GM18517 (cell line): ENCODE data around the gene BIRC6.
"Not testable (repeated sequence)": the region's sequence is repeated elsewhere in the genome, so short reads cannot be mapped to it uniquely, and the experiment has no call there.

Experiments
- ATAC-seq: cut with Tn5 transposase; IDR thresholded peaks from one replicate; pipeline ENCODE4 v1.9.1; 2021; ENCODE audit warnings: mild to moderate bottlenecking, moderate library complexity; ENCODE audit not compliant: unreplicated experiment

BIRC6 gene

DNA sequence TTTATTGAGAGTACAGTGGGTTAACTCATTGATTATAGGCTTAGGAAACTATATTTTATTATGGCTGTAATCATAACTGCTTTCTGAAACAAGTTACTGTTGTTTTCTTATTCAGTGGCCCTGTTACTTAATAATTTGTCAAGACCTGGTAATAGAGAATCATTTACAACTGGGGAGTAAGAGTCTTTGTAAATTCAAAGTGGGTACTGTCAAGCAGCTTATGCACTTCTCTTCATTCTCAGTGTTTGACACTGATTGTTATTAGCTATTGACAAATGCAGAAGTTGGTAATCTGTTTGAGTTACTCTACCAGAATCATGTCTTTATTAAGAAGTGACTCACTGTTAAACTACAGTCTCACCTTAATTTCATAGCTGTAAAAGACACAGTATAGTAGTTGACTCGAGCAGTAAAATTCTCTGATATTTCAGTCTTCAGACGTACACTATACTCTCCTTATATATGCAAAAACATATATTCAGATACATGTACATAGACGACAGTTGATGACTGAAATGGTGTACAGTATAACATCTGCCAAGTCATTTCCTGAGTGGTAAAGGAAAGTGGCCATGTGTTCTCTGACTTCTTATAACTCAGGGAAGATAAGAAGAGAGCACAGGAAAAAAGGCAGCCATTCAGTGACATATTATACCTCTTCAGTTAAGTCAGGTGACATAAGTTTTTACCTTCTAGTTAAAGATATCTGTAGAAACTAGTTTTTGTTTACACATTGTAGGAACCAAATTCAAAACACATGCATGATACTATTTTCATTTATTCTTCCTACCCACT lies 235.0 kb downstream of the BIRC6 start:
- no peak for ATAC-seq

DNA sequence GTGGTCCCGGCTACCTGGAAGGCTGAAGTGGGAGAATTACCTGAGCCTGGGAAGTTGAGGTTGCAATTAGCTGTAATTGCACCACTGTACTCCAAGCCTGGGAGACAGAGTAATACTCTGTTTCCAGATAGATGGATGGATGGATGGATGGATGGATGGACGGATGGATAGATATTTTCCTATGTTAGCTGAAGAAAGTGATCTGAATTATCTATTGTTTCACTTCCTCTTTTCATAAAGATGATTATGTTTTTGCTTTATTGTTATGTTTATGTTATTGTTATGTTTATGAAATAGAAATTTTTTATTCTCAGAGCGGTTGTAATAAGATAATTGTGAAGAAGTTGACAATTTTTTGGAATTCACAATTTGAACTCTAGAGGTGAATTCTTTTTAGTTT lies 237.8 kb downstream of the BIRC6 start:
- no peak for ATAC-seq

DNA sequence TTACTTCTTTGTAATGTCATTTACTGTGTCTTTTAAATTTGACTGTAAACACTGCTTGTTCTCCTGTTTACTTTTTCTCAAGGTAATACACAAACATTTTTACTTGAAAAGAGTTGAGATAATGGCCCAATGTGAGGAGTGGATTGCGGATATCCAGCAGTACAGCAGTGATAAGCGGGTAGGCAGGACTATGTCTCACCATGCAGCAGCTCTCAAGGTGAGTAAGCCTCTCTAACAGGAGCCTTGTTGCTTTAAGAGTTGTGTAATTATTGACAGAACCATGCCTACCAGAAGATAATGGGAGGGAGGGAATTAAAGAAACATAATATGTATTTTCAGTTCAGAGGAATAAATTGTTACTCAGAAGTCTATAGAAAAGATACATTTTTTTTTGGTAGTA lies 254.5 kb downstream of the BIRC6 start:
- no peak for ATAC-seq

DNA sequence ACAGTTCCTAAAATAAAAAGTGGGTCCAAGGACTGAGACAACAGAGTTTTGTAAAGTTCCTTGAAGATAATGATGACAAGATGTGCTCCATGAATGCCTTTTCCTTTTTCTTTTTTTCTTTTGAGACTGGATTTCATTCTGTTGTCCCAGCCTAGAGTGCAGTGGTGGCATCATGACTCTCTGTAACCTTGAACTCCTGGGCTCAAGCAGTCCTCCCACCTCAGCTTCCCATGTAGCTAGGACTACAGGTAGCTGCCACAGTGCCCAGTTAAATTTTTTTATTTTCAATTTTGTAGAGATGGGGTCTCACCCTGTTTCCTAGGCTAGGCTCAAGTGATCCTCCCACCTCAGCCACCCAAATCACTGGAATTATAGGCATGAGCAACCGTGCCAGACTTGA lies 254.9 kb downstream of the BIRC6 start:
- ATAC-seq: no peak

DNA sequence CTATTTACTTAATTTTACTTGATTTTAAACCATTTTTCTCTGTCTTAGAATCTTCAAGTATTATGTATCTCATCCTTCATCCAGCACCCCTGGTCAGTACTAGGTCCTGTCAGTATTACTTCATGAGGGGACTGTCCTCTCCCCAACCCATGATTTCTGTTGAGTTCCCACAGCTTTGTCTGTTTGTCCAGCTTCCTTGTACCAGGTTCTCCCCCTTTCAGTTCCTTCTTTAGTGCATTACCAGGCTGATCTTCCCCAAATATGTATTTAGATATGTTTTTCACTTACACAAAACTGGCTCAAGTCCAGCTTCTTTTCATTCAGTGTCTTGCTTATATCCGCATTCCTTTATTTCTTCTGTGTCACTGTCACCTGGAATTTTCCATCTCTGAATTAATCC lies 257.3 kb downstream of the BIRC6 start:
- no peak for ATAC-seq

DNA sequence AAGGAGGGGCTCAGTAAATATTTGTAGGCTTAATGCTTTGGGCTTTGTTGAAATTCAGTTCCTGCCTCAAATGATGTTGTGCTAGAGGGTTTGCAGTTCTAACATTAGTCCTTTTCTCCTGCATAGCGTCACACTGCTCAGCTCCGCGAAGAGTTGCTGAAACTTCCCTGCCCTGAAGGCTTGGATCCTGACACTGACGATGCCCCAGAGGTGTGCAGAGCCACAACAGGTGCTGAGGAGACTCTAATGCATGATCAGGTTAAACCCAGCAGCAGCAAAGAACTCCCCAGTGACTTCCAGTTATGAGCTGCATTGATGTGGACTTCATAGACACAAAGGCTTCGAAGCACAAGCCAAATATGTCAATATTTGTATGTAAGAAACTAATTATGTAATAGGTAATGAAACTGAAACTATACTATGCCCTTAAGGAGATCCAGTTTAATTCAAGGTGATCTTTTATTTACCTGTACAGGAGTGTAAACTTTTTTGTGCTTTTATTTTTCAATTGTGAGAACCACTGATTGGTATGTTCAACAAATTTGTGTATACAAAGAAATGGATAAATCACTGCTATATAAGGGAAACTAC lies 260.9 kb downstream of the BIRC6 start:
- ATAC-seq: no peak

DNA sequence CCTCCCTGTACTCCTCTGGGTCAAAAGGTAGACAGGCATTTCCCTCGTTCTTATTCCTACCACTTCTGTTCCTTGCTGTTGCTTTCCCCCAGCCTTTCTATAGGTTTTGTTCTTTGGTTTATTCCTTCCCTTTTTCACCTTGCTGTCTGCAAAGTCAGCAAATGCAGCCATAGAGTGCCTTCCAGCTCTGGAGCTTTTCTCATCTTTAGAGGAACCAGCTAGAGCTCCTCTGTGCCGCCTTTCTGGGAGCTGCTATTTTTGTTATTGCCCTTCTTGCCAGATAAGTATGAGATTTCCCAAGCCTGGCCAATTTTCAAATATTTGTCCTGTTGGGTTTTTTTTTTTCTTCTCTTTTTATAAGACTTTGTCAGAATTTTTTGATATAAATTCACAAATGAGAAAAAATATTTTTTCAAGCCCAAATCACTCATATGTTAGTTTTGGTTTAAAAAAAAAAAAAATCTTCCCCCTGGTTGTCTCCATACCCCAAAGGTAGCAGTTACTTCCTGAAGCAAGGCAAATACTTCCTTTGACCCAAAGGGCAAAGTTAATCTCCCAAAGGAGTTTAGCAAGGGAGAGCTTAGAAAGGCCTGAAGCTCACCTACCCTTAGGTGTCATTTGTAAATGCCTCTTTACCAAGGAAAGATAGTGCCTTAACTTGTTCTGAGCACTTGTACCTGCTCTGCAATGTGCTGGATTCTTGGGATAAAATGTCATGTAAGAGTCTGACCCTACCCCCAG lies 265.9 kb downstream of the BIRC6 start:
- ATAC-seq: no peak

DNA sequence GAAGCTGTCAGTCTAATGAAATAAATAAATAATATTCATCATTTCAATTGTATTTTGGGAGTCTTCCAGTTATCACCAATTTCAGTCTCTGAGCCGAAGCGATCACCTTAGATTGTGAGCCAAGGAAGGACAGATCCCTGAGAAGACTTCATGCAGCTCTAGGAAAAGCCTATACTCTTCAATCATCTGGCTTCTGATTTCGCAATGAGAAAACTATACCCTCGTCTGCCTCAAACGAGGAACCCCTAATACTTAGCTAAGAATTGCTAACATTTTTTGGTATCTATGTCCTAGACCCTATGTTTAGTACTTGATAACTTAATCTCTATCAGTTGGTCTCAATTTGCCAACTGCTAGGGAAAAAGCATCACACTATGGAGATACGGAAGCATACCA lies 266.5 kb downstream of the BIRC6 start:
- ATAC-seq: no peak

DNA sequence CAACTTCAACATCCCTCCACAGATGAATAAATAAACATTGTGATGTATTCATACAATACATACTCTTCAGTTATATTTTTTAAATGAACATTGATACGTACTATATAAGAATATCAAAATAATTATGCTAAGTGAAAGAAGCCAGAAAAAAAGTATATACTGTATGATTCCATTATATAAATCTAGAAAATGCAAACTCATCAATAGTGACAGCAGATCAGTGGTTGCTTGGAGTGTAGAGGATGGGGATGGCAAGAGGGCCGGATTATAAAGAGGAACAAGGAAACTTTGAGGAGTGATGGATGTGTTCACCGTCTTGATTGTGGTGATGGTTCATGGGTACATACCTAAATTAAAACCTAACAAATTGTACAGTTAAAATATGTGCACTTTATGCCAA lies 268.0 kb downstream of the BIRC6 start:
- ATAC-seq: no peak

DNA sequence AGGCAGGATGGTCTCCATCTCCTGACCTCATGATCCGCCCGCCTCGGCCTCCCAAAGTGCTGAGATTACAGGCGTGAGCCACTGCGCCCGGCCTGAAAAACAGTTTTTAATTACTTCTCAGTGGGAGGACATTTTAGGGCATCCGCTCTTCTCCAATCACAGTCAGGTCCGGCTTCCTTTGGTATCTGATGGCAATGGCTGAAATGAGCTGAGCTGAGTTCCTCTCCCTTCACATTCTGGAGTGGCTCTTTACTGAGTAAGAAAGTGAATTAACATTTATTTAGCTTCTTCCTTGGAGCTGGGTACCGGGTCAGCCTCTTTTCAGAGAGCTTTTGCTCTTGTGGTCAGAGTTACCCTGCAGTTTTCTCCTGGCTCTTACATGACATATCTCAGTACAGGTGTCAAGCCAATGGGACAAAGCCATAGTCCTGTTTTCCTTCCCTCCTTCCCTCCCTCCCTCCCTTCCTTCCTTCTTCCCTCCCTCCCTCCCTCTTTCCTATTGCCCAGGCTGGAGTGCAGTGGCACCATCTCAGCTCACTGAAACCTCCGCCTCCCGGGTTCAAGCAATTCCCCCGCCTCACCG lies 269.9 kb downstream of the BIRC6 start:
- no peak for ATAC-seq

DNA sequence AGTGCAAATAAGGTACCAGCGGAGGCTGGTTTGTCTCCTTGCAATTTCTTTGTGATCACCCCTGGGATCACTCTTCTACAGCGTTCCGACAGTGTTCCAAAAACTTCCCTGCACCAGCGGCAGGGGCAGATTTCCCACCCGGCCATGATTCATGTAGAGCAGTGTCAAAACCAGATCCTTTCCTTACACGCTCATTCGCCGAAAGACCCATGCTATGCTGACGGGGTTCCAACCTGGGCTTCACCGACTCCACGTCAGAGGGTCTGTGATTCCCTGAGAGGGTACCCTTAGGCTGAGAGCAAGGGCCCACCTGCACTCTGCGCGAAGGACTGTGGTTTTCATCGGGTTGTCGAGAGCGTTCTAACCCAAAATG lies 270.6 kb downstream of the BIRC6 start:
- peak; percentile 43 for ATAC-seq

DNA sequence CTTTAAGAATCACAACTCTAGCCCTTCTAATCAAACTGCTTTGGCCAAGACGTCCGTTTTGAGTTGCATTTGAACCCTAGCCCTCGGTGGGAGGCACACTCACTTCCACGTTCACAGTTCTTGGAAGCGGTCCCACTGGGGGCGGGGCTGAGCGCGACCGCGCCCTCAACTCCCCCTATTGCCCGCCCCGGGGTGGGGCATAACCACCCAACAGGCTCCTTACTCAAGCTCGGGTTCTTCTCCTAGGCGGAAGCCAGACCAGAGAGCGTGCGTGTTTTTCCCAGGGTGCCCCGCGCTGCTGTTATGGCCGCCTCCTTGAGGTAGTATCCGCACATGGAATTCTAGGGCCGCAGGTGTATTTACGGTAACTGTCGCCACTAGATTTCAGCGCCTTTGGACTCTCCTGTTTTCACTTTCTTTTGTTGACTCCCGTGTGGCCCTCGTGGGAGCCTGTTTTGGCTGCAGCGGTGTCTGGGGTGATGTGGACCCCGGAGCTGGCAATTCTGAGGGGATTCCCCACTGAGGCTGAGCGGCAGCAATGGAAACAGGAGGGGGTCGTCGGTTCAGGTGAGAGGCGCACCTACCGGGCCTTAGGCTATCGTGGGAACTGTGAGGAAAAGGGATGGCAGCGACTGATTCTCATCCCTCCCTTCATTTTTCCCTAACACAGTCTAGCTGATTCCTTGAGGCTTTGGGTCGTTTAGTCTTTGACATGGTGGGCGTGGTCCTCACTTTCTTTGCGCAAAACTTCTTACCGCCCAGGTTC lies 271.2 kb downstream of the BIRC6 start, which contains the start of gene TTC27:
TSS of gene TTC27 (plus strand) at position 237 of the 766 bp plus-strand sequence. CDS start at position 480, 243 bp downstream.
- ATAC-seq: peak; percentile 100

DNA sequence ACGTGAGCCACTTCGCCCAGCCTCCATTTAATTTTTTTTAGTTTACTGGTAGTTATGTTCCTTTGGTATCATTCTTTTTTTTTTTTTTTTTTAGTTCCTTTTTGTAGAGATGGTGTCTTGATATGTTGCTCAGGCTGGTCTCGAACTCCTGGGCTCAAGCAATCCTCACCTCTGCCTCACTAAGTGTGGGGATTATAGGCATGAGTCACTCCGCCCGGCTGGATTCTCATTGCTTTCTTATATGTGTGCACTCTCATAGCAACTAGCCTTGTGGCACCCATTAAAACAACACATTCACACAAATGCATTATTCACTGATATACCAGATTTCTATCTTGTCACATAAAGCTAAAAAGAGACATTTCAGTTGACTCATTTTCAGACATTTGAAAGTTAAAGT lies 275.3 kb downstream of the BIRC6 start:
- ATAC-seq: no peak

DNA sequence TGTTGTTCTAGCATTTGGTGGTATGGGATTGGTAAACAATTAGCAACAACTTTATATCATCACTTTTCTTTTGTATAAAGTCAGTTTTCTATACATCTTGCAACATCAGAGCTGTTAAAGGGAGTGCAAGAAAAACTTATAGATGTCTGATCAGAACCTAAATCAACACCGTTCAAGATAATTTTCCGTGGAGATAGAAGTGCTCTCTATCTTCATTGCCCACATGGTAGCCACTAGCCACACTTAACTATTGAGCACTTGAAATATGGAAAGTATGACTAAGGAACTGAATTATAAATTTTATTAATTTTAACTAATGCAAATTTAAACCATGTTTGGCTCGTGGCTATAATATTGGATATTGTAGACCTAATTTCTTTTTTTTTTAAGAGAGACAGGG lies 276.2 kb downstream of the BIRC6 start:
- no peak for ATAC-seq

DNA sequence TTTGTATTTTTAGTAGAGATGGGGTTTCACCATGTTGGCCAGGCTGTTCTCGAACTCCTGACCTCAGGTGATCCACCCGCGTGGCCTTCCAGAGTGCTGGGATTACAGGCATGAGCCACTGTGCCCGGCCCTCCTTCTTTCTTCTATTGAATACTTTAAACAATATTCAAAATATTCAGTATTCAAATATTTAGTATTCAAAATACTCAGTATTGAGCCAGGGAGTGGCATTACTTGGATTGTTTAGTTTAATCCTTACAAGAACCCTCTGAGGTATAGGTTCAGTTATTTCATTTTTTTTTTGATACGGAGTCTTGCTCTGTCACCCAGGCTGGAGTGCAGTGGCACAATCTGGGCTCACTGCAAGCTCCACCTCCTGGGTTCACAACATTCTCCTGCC lies 281.7 kb downstream of the BIRC6 start:
- ATAC-seq: not testable (repeated sequence)

DNA sequence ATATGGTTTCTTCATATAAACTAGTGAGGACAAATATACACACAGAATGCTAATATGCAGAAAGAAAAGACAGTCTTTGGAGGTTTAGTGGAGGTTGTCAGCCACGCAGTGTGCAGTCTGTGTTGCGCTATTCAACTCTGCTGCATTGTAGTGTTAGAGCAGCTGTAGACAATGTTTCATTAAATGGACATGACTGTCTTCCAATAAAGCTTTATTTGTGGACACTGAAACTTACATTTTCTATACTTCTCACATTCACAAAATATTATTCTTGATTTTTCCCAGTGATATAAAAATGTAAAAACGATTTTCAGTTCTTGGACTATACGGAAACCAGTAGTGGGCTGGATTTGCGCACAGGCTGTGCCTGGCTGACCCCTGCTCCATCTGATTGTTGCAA lies 284.4 kb downstream of the BIRC6 start:
- no peak for ATAC-seq

DNA sequence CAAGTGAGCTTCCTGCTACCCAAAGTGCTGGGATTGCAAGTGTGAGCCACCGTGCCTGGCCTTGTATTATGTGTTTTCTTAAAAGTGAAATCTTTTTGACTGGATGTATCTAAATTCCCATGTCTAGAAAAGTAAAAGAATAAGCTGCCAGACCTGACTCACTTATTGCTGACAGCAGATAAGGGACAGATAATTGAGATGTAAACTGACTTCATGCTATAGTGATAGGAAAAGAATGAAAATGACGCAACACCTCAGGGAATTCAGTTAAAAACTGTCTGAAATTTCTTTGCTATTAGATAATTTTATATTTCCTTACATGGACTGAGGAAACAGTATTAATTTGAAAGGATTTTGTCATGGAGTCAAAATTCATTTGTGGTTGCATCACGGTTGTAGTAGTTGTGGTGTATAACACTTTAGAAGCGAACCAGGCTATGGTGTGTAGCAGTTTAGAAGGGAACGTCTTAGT lies 290.4 kb downstream of the BIRC6 start:
- no peak for ATAC-seq

DNA sequence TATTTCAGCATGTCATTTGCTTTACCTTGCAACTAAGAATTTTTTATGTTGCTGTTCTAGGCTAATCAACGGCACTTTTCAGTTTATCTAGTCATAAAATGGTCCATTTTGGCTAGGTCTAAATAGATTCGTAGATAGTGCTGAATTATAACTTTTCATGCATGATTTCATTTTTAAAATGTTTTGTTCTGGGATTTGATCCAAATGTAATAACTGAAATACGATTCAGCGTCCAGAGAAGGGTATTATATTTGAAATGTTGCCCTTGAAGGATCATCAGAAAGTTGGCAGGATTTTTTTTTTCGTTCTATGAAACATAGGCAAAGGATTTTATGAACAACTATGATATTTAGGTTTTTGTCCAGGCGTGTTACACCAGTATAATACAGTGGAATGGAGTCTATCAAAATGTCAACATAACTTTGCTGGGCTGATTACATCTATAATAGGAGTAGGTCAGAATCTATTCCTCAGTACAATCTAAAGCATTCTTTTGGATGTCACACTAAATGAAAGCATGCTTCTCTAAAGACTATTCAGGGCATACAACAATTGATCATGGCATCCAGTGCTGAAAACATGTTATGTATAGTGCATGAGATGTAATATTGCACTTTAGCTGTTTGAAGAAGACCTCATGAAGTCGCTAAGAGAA lies 295.9 kb downstream of the BIRC6 start:
- no peak for ATAC-seq

DNA sequence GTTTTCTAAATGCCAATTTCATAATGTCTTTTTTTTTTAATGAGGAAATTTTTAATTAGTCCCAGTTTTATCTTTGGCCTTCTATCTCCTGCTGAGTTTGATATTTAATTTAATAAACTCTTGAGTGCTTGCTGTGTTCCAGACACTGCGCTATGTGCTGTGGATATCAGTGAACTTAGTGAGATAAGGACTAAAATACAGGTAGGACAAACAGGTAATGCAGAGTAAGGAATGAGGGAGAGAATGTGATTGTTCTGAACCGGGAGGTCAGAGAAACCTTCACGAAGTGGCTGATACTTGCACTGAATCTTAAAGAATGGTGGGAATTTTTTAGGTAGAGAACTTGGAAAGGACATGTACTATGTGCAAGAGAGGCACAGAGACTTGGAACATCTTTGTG lies 299.2 kb downstream of the BIRC6 start:
- ATAC-seq: no peak

DNA sequence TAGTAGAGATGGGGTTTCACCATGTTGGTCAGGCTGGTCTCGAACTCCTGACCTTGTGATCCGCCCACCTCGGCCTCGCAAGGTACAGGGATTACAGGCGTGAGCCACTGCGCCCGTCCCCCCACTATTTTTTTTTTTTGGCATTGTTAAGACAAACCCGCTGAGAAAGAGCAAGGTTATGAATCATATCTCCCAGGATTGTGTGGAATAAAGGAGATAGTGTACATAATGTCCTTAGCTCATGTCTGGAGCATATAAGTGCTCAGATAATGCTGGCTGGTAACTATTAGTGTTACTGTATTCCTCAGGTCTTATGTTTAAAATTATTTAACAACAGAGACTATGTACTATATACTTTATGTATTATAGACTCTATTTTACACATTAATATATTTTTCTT lies 307.0 kb downstream of the BIRC6 start:
- ATAC-seq: no peak
